HG02973 (cell line): ENCODE results near the gene SAG.

Experiments
- ATAC-seq: cut with Tn5 transposase; IDR thresholded peaks from one replicate; pipeline ENCODE4 v1.9.1; 2021; ENCODE audit warnings: moderate library complexity; ENCODE audit not compliant: unreplicated experiment

The SAG gene

GRCh38 chr2:233287871-233288270, 19.7 kb upstream of the SAG start:
- ATAC-seq: no peak

GRCh38 chr2:233288663-233289062, 19.0 kb upstream of the SAG start:
- ATAC-seq: no peak

- no peak for ATAC-seq
Observed at GRCh38 chr2:233289648-233290047, 18.0 kb upstream of the SAG start.

- no peak for ATAC-seq
Observed at GRCh38 chr2:233290051-233290845, 17.4 kb upstream of the SAG start.

GRCh38 chr2:233295891-233296290, 11.7 kb upstream of the SAG start:
- no peak for ATAC-seq

- no peak for ATAC-seq
Observed at GRCh38 chr2:233297076-233297475, 10.5 kb upstream of the SAG start.

- no peak for ATAC-seq
Observed at GRCh38 chr2:233300401-233300800, 7.2 kb upstream of the SAG start.

- ATAC-seq: no peak
Observed at GRCh38 chr2:233301248-233301647, 6.4 kb upstream of the SAG start.

GRCh38 chr2:233301811-233302210, 5.8 kb upstream of the SAG start:
- no peak for ATAC-seq

GRCh38 chr2:233303252-233303651, 4.4 kb upstream of the SAG start:
- no peak for ATAC-seq

GRCh38 chr2:233311241-233311926, 3.8 kb downstream of the SAG start:
- no peak for ATAC-seq

- no peak for ATAC-seq
Observed at GRCh38 chr2:233312874-233313273, 5.3 kb downstream of the SAG start.

GRCh38 chr2:233314180-233314925, 6.7 kb downstream of the SAG start:
- no peak for ATAC-seq

GRCh38 chr2:233317196-233317943, 9.8 kb downstream of the SAG start:
- ATAC-seq: no peak

- no peak for ATAC-seq
Observed at GRCh38 chr2:233319256-233319655, 11.6 kb downstream of the SAG start.

- ATAC-seq: no peak
Observed at GRCh38 chr2:233320470-233320869, 12.9 kb downstream of the SAG start.

- ATAC-seq: no peak
Observed at GRCh38 chr2:233321166-233321565, 13.6 kb downstream of the SAG start.

GRCh38 chr2:233323851-233324250, 16.2 kb downstream of the SAG start:
- no peak for ATAC-seq

- ATAC-seq: no peak
Observed at GRCh38 chr2:233325256-233325655, 17.6 kb downstream of the SAG start.

- ATAC-seq: no peak
Observed at GRCh38 chr2:233325814-233326213, 18.2 kb downstream of the SAG start.

- no peak for ATAC-seq
Observed at GRCh38 chr2:233326500-233326899, 18.9 kb downstream of the SAG start.
